SH-SY5Y (cell line): ENCODE measurements around the gene UBXN1.

Experiments
- GATA2 ChIP-seq: IDR thresholded peaks from 2 replicates; pipeline ENCODE4 v1.6.1; 2011; ENCODE audit warnings: mild to moderate bottlenecking, low read depth, low read length
- GATA3 ChIP-seq: IDR thresholded peaks from 2 replicates; pipeline ENCODE4 v1.6.1; 2011; ENCODE audit warnings: low read depth, mild to moderate bottlenecking, low read length, moderate library complexity

- TF ChIP-seq GATA3, result no peak
- no peak for TF ChIP-seq GATA2
These were observed 31.3 kb downstream of the UBXN1 start for GRCh38 chr11:62647609-62648005.
